ENCODE data around the gene SGPP2.
"Not testable (repeated sequence)": the region's sequence is repeated elsewhere in the genome, so short reads cannot be mapped to it uniquely, and the experiment has no call there.

GRCh38 chr2:222412334-222412733 lies 12.0 kb upstream of the SGPP2 start:
- not testable (repeated sequence) for TF ChIP-seq POLR2AphosphoS5, POLR2A (IDR thresholded peaks at IDR 0.05)
- TF ChIP-seq, protein P1, sequence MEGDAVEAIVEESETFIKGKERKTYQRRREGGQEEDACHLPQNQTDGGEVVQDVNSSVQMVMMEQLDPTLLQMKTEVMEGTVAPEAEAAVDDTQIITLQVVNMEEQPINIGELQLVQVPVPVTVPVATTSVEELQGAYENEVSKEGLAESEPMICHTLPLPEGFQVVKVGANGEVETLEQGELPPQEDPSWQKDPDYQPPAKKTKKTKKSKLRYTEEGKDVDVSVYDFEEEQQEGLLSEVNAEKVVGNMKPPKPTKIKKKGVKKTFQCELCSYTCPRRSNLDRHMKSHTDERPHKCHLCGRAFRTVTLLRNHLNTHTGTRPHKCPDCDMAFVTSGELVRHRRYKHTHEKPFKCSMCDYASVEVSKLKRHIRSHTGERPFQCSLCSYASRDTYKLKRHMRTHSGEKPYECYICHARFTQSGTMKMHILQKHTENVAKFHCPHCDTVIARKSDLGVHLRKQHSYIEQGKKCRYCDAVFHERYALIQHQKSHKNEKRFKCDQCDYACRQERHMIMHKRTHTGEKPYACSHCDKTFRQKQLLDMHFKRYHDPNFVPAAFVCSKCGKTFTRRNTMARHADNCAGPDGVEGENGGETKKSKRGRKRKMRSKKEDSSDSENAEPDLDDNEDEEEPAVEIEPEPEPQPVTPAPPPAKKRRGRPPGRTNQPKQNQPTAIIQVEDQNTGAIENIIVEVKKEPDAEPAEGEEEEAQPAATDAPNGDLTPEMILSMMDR (IDR thresholded peaks at IDR 0.05): not testable (repeated sequence)
